ENCODE results near the gene NELFCD. TPM values are rescaled to one million over a fixed set of nuclear protein-coding genes. Genes with fewer than 3 reads are reported as not detected.

NELFCD gene
- polyA plus RNA-seq, 3 donors: 49.0 to 74.8 (median 50.1) TPM

DNA sequence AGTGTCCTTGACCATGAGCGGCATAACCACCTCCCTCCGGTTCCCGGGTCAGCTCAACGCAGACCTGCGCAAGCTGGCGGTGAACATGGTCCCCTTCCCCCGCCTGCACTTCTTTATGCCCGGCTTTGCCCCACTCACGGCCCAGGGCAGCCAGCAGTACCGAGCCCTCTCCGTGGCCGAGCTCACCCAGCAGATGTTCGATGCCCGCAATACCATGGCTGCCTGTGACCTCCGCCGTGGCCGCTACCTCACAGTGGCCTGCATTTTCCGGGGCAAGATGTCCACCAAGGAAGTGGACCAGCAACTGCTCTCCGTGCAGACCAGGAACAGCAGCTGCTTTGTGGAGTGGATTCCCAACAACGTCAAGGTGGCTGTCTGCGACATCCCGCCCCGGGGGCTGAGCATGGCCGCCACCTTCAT is 43.1 kb downstream of the NELFCD start:
- peak overlapping the region in 1 of 7 donors; percentile 3 for H3K27ac Mint-ChIP-seq
- H3K4me1 Mint-ChIP-seq: peaks cover 27% of the 10 kb centered on the region
- H3K9me3 ChIP-seq (replicated peaks in 1 of 2; ENCODE audit: control insufficient read depth in 1 of 2, insufficient read depth in 1 of 2, low read length in 2 of 2): no peaks in the 10 kb centered on the region
- DNase-seq: no peak
- H3K79me2 ChIP-seq (ENCODE audit: insufficient read depth, low read length): peaks cover 53% of the 10 kb centered on the region
- H3K4me2 ChIP-seq (replicated peaks; ENCODE audit: extremely low read depth, low read length, poor library complexity, severe bottlenecking): no peak overlapping the region
- no peaks in the 10 kb centered on the region for H3K9me3 Mint-ChIP-seq
- H3K27ac ChIP-seq (ENCODE audit: low read depth in 1 of 2, low read length in 2 of 2): no peak overlapping the region
- peaks cover 5 to 7% of the 10 kb centered on the region in 2 donors for H3K4me1 ChIP-seq (ENCODE audit: control insufficient read depth in 1 of 2, insufficient read depth in 2 of 2, low read length in 2 of 2)
- H3K36me3 Mint-ChIP-seq: peaks cover 76 to 85% of the 10 kb centered on the region in 2 donors
- peaks cover 0 to 2% (median 0%) of the 10 kb centered on the region in 3 donors for H3K27me3 Mint-ChIP-seq (ENCODE audit: low read depth in 3 of 3)
- H3K36me3 ChIP-seq (replicated peaks in 1 of 2; ENCODE audit: control insufficient read depth in 1 of 2, insufficient read depth in 2 of 2, low read length in 2 of 2): peaks cover 60 to 77% of the 10 kb centered on the region in 2 donors
- H3K4me3 Mint-ChIP-seq: no peak overlapping the region
- 95% methylated on average over 24 of the region's 24 CpGs for WGBS (ENCODE audit: insufficient coverage)
- no peak overlapping the region for H3K9ac ChIP-seq (ENCODE audit: insufficient read depth, low read length, poor library complexity, severe bottlenecking)
- no peak overlapping the region for H2AFZ ChIP-seq (ENCODE audit: insufficient read depth, low read depth, low read length, poor library complexity, severe bottlenecking)
- no peaks in the 10 kb centered on the region for H3K27me3 ChIP-seq (ENCODE audit: control insufficient read depth in 2 of 2, insufficient read depth in 2 of 2, low read length in 2 of 2)
- intact Hi-C loops (cut with micrococcal nuclease): no loop called here
- no peak overlapping the region for H3K4me3 ChIP-seq (replicated peaks in 1 of 3; ENCODE audit: low read depth in 2 of 3, low read length in 3 of 3)
- TF ChIP-seq, protein P1, sequence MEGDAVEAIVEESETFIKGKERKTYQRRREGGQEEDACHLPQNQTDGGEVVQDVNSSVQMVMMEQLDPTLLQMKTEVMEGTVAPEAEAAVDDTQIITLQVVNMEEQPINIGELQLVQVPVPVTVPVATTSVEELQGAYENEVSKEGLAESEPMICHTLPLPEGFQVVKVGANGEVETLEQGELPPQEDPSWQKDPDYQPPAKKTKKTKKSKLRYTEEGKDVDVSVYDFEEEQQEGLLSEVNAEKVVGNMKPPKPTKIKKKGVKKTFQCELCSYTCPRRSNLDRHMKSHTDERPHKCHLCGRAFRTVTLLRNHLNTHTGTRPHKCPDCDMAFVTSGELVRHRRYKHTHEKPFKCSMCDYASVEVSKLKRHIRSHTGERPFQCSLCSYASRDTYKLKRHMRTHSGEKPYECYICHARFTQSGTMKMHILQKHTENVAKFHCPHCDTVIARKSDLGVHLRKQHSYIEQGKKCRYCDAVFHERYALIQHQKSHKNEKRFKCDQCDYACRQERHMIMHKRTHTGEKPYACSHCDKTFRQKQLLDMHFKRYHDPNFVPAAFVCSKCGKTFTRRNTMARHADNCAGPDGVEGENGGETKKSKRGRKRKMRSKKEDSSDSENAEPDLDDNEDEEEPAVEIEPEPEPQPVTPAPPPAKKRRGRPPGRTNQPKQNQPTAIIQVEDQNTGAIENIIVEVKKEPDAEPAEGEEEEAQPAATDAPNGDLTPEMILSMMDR (IDR thresholded peaks at IDR 0.05): no peak
- H4K20me1 ChIP-seq (ENCODE audit: insufficient read depth, low read length): peaks cover 80% of the 10 kb centered on the region

DNA sequence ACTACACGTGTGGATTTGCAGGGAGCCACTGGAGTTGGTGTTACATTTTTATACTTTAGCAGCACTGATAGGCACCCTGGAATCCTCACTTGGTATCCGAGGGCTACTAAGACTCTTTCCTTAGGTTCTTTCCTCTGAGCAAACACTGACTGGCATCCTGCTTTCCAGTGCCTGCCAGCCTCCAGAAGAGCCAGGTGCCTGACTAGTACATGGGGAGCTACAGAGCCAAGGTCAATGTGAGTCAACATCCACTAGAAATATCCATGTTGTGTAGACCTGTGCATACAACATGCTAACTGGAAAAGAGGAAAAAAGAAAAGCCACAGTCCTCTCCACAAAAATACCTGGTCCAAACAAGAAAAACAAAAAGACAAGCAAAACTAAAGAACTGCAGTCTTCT is 44.0 kb downstream of the NELFCD start:
- H2AFZ ChIP-seq (ENCODE audit: insufficient read depth, low read depth, low read length, poor library complexity, severe bottlenecking): no peak overlapping the region
- no peak overlapping the region for H3K4me3 ChIP-seq (replicated peaks in 1 of 3; ENCODE audit: low read depth in 2 of 3, low read length in 3 of 3)
- Mint-ChIP-seq H3K9me3 (no peaks in the 10 kb centered on the region), H3K36me3 (peaks cover 84 to 93% of the 10 kb centered on the region in 2 donors), H3K27me3 (ENCODE audit: low read depth in 3 of 3) (peaks cover 0 to 2% (median 0%) of the 10 kb centered on the region in 3 donors), H3K27ac (no peak overlapping the region), H3K4me3 (no peak overlapping the region), H3K4me1 (peaks cover 31% of the 10 kb centered on the region)
- intact Hi-C loops (cut with micrococcal nuclease): loop anchor here in 1 of 2 donors (5.0 kb wide), 1 partner anchor 33 kb away; no protein-coding TSS in a partner anchor
- WGBS (ENCODE audit: insufficient coverage): 100% methylated on average over 2 of the region's 2 CpGs
- H3K9me3 ChIP-seq (replicated peaks in 1 of 2; ENCODE audit: control insufficient read depth in 1 of 2, insufficient read depth in 1 of 2, low read length in 2 of 2): no peaks in the 10 kb centered on the region
- H3K27me3 ChIP-seq (ENCODE audit: control insufficient read depth in 2 of 2, insufficient read depth in 2 of 2, low read length in 2 of 2): no peaks in the 10 kb centered on the region
- no peak overlapping the region for H3K9ac ChIP-seq (ENCODE audit: insufficient read depth, low read length, poor library complexity, severe bottlenecking)
- H3K4me1 ChIP-seq (ENCODE audit: control insufficient read depth in 1 of 2, insufficient read depth in 2 of 2, low read length in 2 of 2): peaks cover 9 to 17% of the 10 kb centered on the region in 2 donors
- H4K20me1 ChIP-seq (ENCODE audit: insufficient read depth, low read length): peaks cover 89% of the 10 kb centered on the region
- H3K36me3 ChIP-seq (replicated peaks in 1 of 2; ENCODE audit: control insufficient read depth in 1 of 2, insufficient read depth in 2 of 2, low read length in 2 of 2): peaks cover 69 to 83% of the 10 kb centered on the region in 2 donors
- TF ChIP-seq, protein P1 (IDR thresholded peaks at IDR 0.05): no peak
- H3K4me2 ChIP-seq (replicated peaks; ENCODE audit: extremely low read depth, low read length, poor library complexity, severe bottlenecking): no peak overlapping the region
- peaks cover 63% of the 10 kb centered on the region for H3K79me2 ChIP-seq (ENCODE audit: insufficient read depth, low read length)
- no peak overlapping the region for H3K27ac ChIP-seq (ENCODE audit: low read depth in 1 of 2, low read length in 2 of 2)
- DNase-seq: no peak
